GM21717 (cell line): ENCODE data around the gene XRCC3.

Experiments used
- ATAC-seq: cut with Tn5 transposase; IDR thresholded peaks from one replicate; pipeline ENCODE4 v1.9.1; 2021; ENCODE audit warnings: mild to moderate bottlenecking, moderate library complexity; ENCODE audit not compliant: unreplicated experiment

Gene XRCC3

GRCh38 chr14:103738701-103739451 is 23.6 kb upstream of the XRCC3 start:
- ATAC-seq = no peak

- ATAC-seq = no peak
Observed at GRCh38 chr14:103738166-103738565, 22.9 kb upstream of the XRCC3 start.

- no peak for ATAC-seq
Observed at GRCh38 chr14:103737432-103738045, 22.3 kb upstream of the XRCC3 start.

- ATAC-seq = no peak
Observed at GRCh38 chr14:103736546-103737431, 21.5 kb upstream of the XRCC3 start.

- ATAC-seq = no peak
Observed at GRCh38 chr14:103735815-103736545, 20.7 kb upstream of the XRCC3 start.

- no peak for ATAC-seq
Observed at GRCh38 chr14:103735439-103735814, 20.2 kb upstream of the XRCC3 start.

GRCh38 chr14:103735022-103735421 is 19.8 kb upstream of the XRCC3 start:
- no peak for ATAC-seq

GRCh38 chr14:103734081-103734888 is 19.0 kb upstream of the XRCC3 start:
- no peak for ATAC-seq

GRCh38 chr14:103733651-103734050 is 18.4 kb upstream of the XRCC3 start:
- ATAC-seq = no peak

- no peak for ATAC-seq
Observed at GRCh38 chr14:103732868-103733620, 17.8 kb upstream of the XRCC3 start.

GRCh38 chr14:103731916-103732867 is 16.9 kb upstream of the XRCC3 start:
- no peak for ATAC-seq

- no peak for ATAC-seq
Observed at GRCh38 chr14:103731481-103731880, 16.2 kb upstream of the XRCC3 start.

GRCh38 chr14:103730490-103731035 is 15.3 kb upstream of the XRCC3 start:
- no peak for ATAC-seq

- ATAC-seq = no peak
Observed at GRCh38 chr14:103729496-103730448, 14.5 kb upstream of the XRCC3 start.

GRCh38 chr14:103728721-103729120 is 13.5 kb upstream of the XRCC3 start:
- no peak for ATAC-seq

GRCh38 chr14:103728141-103728540 is 12.9 kb upstream of the XRCC3 start:
- no peak for ATAC-seq
